IMR-90 (cell line): ENCODE results near the gene RNF133. TPM values are rescaled to one million over a fixed set of nuclear protein-coding genes. Genes with fewer than 3 reads are reported as not detected.

ENCODE experiments used
- ATAC-seq: fragments of 200-7000 bp; cut with Tn5 transposase; 2 replicates; pipeline ENCODE4 v1.9.1; 2020; ENCODE audit warnings: low read depth, mild to moderate bottlenecking, moderate library complexity
- BruUV-seq: library from RNA; stranded (reverse); fragments of 400-500 nt; replicated peaks from 2 replicates; lab custom pipeline; 2021; lab: Mats Ljungman, UMichigan
- CTCF ChIA-PET: fragments of 300-600 bp; formaldehyde crosslinking; extraction: SDS; loops from one replicate; lab custom pipeline; 2021; ENCODE audit warnings: antibody characterized with exemption; lab: Yijun Ruan, JAX
- POLR2A ChIA-PET: fragments of 300-600 bp; sonication (Branson Sonifier 250); formaldehyde crosslinking; loops from one replicate; lab custom pipeline; 2022; ENCODE audit warnings: antibody characterized with exemption; ENCODE audit not compliant: unreplicated experiment; lab: Charles Lee
- DNase-seq: peaks from one replicate; pipeline ENCODE4 v3.0.0; 2013
- H2AFZ ChIP-seq: replicated peaks from 2 replicates; pipeline ENCODE3; 2013; ENCODE audit warnings: low read length, mild to moderate bottlenecking; ENCODE audit not compliant: poor library complexity
- H2AK5ac ChIP-seq: 2 replicates; pipeline ENCODE4 v1.6.1; 2013; ENCODE audit warnings: low read depth, low read length, inconsistent platforms
- H2AK9ac ChIP-seq: replicated peaks from 2 replicates; pipeline ENCODE3; 2013; ENCODE audit warnings: mild to moderate bottlenecking, low read depth, low read length, moderate library complexity; ENCODE audit not compliant: poor library complexity
- H2BK120ac ChIP-seq: 2 replicates; pipeline ENCODE4 v1.6.1; 2013; ENCODE audit warnings: low read depth, low read length, inconsistent platforms
- H2BK15ac ChIP-seq: 3 replicates; pipeline ENCODE4 v1.6.1; 2013; ENCODE audit warnings: low read depth, low read length, inconsistent platforms
- H2BK20ac ChIP-seq: 2 replicates; pipeline ENCODE4 v1.6.1; 2013; ENCODE audit warnings: low read depth, mild to moderate bottlenecking, inconsistent platforms, low read length, moderate library complexity
- H2BK5ac ChIP-seq: 2 replicates; pipeline ENCODE4 v1.6.1; 2013; ENCODE audit warnings: mild to moderate bottlenecking, low read depth, low read length, inconsistent platforms; ENCODE audit not compliant: poor library complexity, severe bottlenecking
- H3K14ac ChIP-seq: replicated peaks from 2 replicates; pipeline ENCODE4 v1.6.1; 2013; ENCODE audit warnings: low read depth, low read length, inconsistent platforms
- H3K18ac ChIP-seq: 2 replicates; pipeline ENCODE4 v1.6.1; 2013; ENCODE audit warnings: low read depth, low read length, control low read depth
- H3K23ac ChIP-seq: 2 replicates; pipeline ENCODE4 v1.6.1; 2013; ENCODE audit warnings: low read depth, low read length, inconsistent platforms
- H3K27ac ChIP-seq: 2 replicates; pipeline ENCODE4 v1.5.1; 2013; ENCODE audit warnings: mild to moderate bottlenecking, control low read depth, low read length; ENCODE audit not compliant: insufficient read depth
- H3K27me3 ChIP-seq: 2 replicates; pipeline ENCODE4 v1.6.1; 2013; ENCODE audit warnings: low read length; ENCODE audit not compliant: control insufficient read depth, insufficient read depth
- H3K36me3 ChIP-seq: 2 replicates; pipeline ENCODE4 v1.6.1; 2013; ENCODE audit warnings: low read length, mixed read lengths; ENCODE audit not compliant: control insufficient read depth, insufficient read depth
- H3K4ac ChIP-seq: 2 replicates; pipeline ENCODE4 v1.6.1; 2013; ENCODE audit warnings: low read depth, low read length, inconsistent platforms
- H3K4me1 ChIP-seq: 2 replicates; pipeline ENCODE4 v1.6.1; 2013; ENCODE audit warnings: low read length, mixed read lengths; ENCODE audit not compliant: control insufficient read depth, insufficient read depth
- H3K4me2 ChIP-seq: 2 replicates; pipeline ENCODE4 v1.6.1; 2013; ENCODE audit warnings: low read depth, mild to moderate bottlenecking, control low read depth, low read length, moderate library complexity
- H3K4me3 ChIP-seq: 2 replicates; pipeline ENCODE4 v1.5.1; 2013; ENCODE audit warnings: low read depth, mild to moderate bottlenecking, control low read depth, low read length, moderate library complexity; ENCODE audit not compliant: insufficient read depth
- H3K56ac ChIP-seq: 2 replicates; pipeline ENCODE4 v1.6.1; 2013; ENCODE audit warnings: low read length, inconsistent platforms; ENCODE audit not compliant: insufficient read depth; ENCODE audit errors: extremely low read depth
- H3K79me1 ChIP-seq, 2 experiments: 2 replicates each; pipeline ENCODE4 v1.6.1; 2013; ENCODE audit warnings: low read length in 2 of 2, inconsistent platforms in 1 of 2, low read depth in 1 of 2
- H3K9ac ChIP-seq: 2 replicates; pipeline ENCODE4 v1.6.1; 2013; ENCODE audit warnings: low read depth, low read length, control low read depth
- H3K9me1 ChIP-seq: 2 replicates; pipeline ENCODE4 v1.6.1; 2013; ENCODE audit warnings: low read length, inconsistent platforms; ENCODE audit not compliant: insufficient read depth
- H3K9me3 ChIP-seq: 2 replicates; pipeline ENCODE4 v1.6.1; 2013; ENCODE audit warnings: low read length; ENCODE audit not compliant: control insufficient read depth, insufficient read depth
- H4K20me1 ChIP-seq: 2 replicates; pipeline ENCODE4 v1.6.1; 2013; ENCODE audit warnings: low read length, inconsistent platforms; ENCODE audit not compliant: insufficient read depth
- H4K5ac ChIP-seq: 2 replicates; pipeline ENCODE4 v1.6.1; 2013; ENCODE audit warnings: mild to moderate bottlenecking, low read depth, low read length, control low read depth
- H4K8ac ChIP-seq, 2 experiments: 2 replicates each; pipeline ENCODE4 v1.6.1; 2013; ENCODE audit warnings: low read depth in 2 of 2, low read length in 2 of 2, control low read depth in 1 of 2, inconsistent platforms in 1 of 2
- H4K91ac ChIP-seq: 2 replicates; pipeline ENCODE4 v1.6.1; 2013; ENCODE audit warnings: low read depth, low read length, inconsistent platforms; ENCODE audit not compliant: insufficient read depth
- BHLHE40 ChIP-seq: fragments of 150-350 bp; IDR thresholded peaks from 2 replicates; pipeline ENCODE4 v1.6.1; 2016; ENCODE audit warnings: mild to moderate bottlenecking, low read depth, low read length
- CHD1 ChIP-seq: IDR thresholded peaks from 2 replicates; pipeline ENCODE4 v1.6.1; 2012; ENCODE audit warnings: low read depth, low read length, improper control_type of control experiment
- FOS ChIP-seq: fragments of 150-350 bp; IDR thresholded peaks from 2 replicates; pipeline ENCODE4 v1.6.1; 2016; ENCODE audit warnings: low read depth, low read length
- NFE2L2 ChIP-seq: fragments of 150-350 bp; IDR thresholded peaks from 2 replicates; pipeline ENCODE4 v1.6.1; 2016; ENCODE audit warnings: low read depth, mild to moderate bottlenecking, low read length
- POLR2A ChIP-seq: IDR thresholded peaks from 2 replicates; pipeline ENCODE4 v1.6.1; 2012; ENCODE audit warnings: mild to moderate bottlenecking, low read depth, low read length
- RAD21 ChIP-seq: IDR thresholded peaks from 2 replicates; pipeline ENCODE4 v1.6.1; 2012; ENCODE audit warnings: low read length, improper control_type of control experiment
- RCOR1 ChIP-seq: IDR thresholded peaks from 2 replicates; pipeline ENCODE4 v1.6.1; 2012; ENCODE audit warnings: mild to moderate bottlenecking, low read length, improper control_type of control experiment; ENCODE audit not compliant: insufficient replicate concordance
- RFX5 ChIP-seq: IDR thresholded peaks from 2 replicates; pipeline ENCODE4 v1.8.0; 2012; ENCODE audit warnings: low read depth, mild to moderate bottlenecking, low read length, moderate library complexity
- WGBS, 2 experiments: methylation state at CpG; one replicate each; pipeline versions ENCODE4 v1.1.5 to v1.1.7; 2013; ENCODE audit warnings: missing lambda C conversion rate in 2 of 2; ENCODE audit not compliant: insufficient read length in 1 of 2; ENCODE audit errors: extremely low coverage in 2 of 2; 5-methylcytosine and 5-hydroxymethylcytosine counted together
- dilution Hi-C: fragments of 300-500 bp; cut with HindIII; formaldehyde crosslinking; loops from one replicate; pipeline ENCODE4 v1.14.3; 2018; ENCODE audit warnings: low sequenced_read_pairs; ENCODE audit not compliant: unreplicated experiment
- in situ Hi-C: fragments of 300-500 bp; cut with MboI; formaldehyde crosslinking; loops from 3 replicates; pipeline ENCODE4 v1.14.3; 2019; ENCODE audit warnings: low sequenced_read_pairs, inconsistent platforms, mixed read lengths
- intact Hi-C: fragments of 100-400 bp; cut with micrococcal nuclease; formaldehyde crosslinking; loops from 2 replicates; pipeline ENCODE4 v1.10.0; 2022
- polyA plus RNA-seq, 3 experiments: library from polyadenylated mRNA; depleted of rRNA; stranded (reverse); fragments of >200 nt; gene quantifications; 2 replicates each; pipeline ENCODE4 v1.2.3, GENCODE V29; 2012; ENCODE audit warnings: low replicate concordance in 1 of 3
- total RNA-seq: library from RNA; depleted of rRNA; stranded (reverse); fragments of >200 nt; gene quantifications from 2 replicates; pipeline ENCODE4 v1.2.3, GENCODE V29; 2012
- TF ChIP-seq, protein P1 (sequence below): conservative IDR thresholded peaks from 2 replicates; pipeline ENCODE4 v1.5.1; 2012; ENCODE audit warnings: mild to moderate bottlenecking, low read depth, low read length, improper control_type of control experiment
- TF ChIP-seq, protein P2 (sequence below): fragments of 150-350 bp; IDR thresholded peaks from 2 replicates; pipeline ENCODE4 v1.6.1; 2016; ENCODE audit warnings: low read depth, mild to moderate bottlenecking, low read length, moderate library complexity, borderline replicate concordance

The RNF133 gene
- total and polyA plus RNA-seq, 2 of the 4 experiments (the other 2 are of a cell fraction), result not detected

DNA sequence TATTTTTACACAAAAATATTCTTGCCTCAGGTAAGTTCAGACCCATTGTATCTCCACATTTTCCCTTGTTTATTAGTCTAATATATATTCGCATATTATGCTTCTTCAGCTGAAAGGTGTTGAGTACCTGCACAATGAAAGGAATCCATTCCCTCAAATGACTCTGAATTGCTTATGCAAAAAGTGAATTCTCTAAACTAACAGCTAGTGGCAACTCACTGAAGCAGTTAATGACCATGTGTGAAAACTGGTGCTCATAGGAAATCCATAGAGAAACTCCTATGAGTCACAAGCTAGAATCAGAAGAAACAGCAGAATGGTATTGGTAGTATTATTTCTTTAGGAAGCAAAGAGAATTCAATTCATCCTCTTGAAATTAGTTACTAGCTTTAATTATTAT lies 37.3 kb upstream of the RNF133 start:
- H3K9ac ChIP-seq, result no peak overlapping the region
- H3K79me1 ChIP-seq, result no peaks in the 10 kb centered on the region

More for the DNA sequence above, 37.3 kb upstream of the RNF133 start:
- no peak overlapping the region for H2AK5ac ChIP-seq
- H3K4me3 ChIP-seq, result no peak overlapping the region
- no peaks in the 10 kb centered on the region for H4K20me1 ChIP-seq
- BruUV-seq, result no TSS peak
- H3K23ac ChIP-seq, result no peak overlapping the region
- no peaks in the 10 kb centered on the region for H3K9me3 ChIP-seq
- in situ Hi-C loops, result no loop called here
- H2BK15ac ChIP-seq, result no peak overlapping the region
- H2BK5ac ChIP-seq, result no peak overlapping the region
- H3K14ac ChIP-seq, result no peak overlapping the region
- no peaks in the 10 kb centered on the region for H3K4me1 ChIP-seq
- POLR2A ChIA-PET, result no interaction called here
- H2BK120ac ChIP-seq, result no peak overlapping the region
- H2AFZ ChIP-seq, result no peak overlapping the region
- no peaks in the 10 kb centered on the region for H3K9me1 ChIP-seq
- H3K36me3 ChIP-seq, result no peaks in the 10 kb centered on the region
- H4K8ac ChIP-seq, result no peak overlapping the region
- no peak overlapping the region for H4K91ac ChIP-seq
- no peak overlapping the region for H3K27ac ChIP-seq
- CTCF ChIA-PET, result interaction anchor here (0.5 kb wide), 1 partner anchor 177 kb away, joined by 4 read pairs; no protein-coding TSS in a partner anchor
- TF ChIP-seq RFX5, result no peak
- no peak for TF ChIP-seq RAD21
- TF ChIP-seq, protein P1, sequence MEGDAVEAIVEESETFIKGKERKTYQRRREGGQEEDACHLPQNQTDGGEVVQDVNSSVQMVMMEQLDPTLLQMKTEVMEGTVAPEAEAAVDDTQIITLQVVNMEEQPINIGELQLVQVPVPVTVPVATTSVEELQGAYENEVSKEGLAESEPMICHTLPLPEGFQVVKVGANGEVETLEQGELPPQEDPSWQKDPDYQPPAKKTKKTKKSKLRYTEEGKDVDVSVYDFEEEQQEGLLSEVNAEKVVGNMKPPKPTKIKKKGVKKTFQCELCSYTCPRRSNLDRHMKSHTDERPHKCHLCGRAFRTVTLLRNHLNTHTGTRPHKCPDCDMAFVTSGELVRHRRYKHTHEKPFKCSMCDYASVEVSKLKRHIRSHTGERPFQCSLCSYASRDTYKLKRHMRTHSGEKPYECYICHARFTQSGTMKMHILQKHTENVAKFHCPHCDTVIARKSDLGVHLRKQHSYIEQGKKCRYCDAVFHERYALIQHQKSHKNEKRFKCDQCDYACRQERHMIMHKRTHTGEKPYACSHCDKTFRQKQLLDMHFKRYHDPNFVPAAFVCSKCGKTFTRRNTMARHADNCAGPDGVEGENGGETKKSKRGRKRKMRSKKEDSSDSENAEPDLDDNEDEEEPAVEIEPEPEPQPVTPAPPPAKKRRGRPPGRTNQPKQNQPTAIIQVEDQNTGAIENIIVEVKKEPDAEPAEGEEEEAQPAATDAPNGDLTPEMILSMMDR, result no peak
- no peak for TF ChIP-seq NFE2L2
- no peak for TF ChIP-seq FOS
- no peak for TF ChIP-seq POLR2A
- no peak for TF ChIP-seq BHLHE40
- no peak for TF ChIP-seq RCOR1
- no peak for TF ChIP-seq CHD1
- TF ChIP-seq, protein P2, sequence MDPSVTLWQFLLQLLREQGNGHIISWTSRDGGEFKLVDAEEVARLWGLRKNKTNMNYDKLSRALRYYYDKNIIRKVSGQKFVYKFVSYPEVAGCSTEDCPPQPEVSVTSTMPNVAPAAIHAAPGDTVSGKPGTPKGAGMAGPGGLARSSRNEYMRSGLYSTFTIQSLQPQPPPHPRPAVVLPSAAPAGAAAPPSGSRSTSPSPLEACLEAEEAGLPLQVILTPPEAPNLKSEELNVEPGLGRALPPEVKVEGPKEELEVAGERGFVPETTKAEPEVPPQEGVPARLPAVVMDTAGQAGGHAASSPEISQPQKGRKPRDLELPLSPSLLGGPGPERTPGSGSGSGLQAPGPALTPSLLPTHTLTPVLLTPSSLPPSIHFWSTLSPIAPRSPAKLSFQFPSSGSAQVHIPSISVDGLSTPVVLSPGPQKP, result no peak
- no peak for ATAC-seq
- H3K56ac ChIP-seq, result no peak overlapping the region
- H3K18ac ChIP-seq, result no peak overlapping the region
- no peaks in the 10 kb centered on the region for H3K27me3 ChIP-seq
- H3K4ac ChIP-seq, result no peak overlapping the region
- no CpG with 5 or more reads among the region's 1 CpG for WGBS, 2 experiments
- no peak for DNase-seq
- intact Hi-C loops, result no loop called here
- no peak overlapping the region for H4K5ac ChIP-seq
- H2BK20ac ChIP-seq, result no peak overlapping the region
- dilution Hi-C loops, result no loop called here
- no peak overlapping the region for H3K4me2 ChIP-seq
- H2AK9ac ChIP-seq, result no peak overlapping the region
